ENCODE data around the gene DDX21.
A peak's percentile ranks its signal among the peaks of the same experiment; 100 is the strongest.

The DDX21 gene

DNA sequence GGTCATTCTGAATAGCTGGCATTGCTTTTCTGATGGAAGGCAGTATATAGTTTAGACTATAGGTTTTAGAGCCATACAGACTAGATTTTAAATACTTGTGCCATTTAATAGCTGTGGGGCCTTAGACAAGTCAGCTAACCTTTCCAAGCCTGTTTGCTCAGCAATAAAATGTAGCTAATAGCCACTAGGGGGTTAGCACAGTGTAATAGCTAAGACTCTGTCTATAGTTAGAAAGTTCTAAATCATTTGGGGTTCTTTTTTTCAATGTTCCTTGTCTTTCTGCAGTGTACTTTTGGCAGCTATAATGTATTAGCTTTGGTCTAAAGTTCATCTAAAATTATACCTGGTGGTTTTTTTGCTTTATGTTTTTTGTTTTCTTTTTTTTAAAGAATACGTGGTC, 25.1 kb downstream of the DDX21 start:
- H3K27me3 ChIP-seq (replicated peaks; ENCODE audit: control insufficient read depth, insufficient read depth, low read length), result no peaks in the 10 kb centered on the region
- no peak for DNase-seq (ENCODE audit: extremely low read depth, insufficient read length)
- TF ChIP-seq, protein P1, sequence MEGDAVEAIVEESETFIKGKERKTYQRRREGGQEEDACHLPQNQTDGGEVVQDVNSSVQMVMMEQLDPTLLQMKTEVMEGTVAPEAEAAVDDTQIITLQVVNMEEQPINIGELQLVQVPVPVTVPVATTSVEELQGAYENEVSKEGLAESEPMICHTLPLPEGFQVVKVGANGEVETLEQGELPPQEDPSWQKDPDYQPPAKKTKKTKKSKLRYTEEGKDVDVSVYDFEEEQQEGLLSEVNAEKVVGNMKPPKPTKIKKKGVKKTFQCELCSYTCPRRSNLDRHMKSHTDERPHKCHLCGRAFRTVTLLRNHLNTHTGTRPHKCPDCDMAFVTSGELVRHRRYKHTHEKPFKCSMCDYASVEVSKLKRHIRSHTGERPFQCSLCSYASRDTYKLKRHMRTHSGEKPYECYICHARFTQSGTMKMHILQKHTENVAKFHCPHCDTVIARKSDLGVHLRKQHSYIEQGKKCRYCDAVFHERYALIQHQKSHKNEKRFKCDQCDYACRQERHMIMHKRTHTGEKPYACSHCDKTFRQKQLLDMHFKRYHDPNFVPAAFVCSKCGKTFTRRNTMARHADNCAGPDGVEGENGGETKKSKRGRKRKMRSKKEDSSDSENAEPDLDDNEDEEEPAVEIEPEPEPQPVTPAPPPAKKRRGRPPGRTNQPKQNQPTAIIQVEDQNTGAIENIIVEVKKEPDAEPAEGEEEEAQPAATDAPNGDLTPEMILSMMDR (IDR thresholded peaks at IDR 0.05; ENCODE audit: insufficient read depth, low read length, poor library complexity, severe bottlenecking), result peak; percentile 30
- peaks cover 14% of the 10 kb centered on the region for H3K36me3 ChIP-seq (ENCODE audit: control insufficient read depth, insufficient read depth, low read length)
- H3K4me3 ChIP-seq (replicated peaks; ENCODE audit: low read depth, low read length), result no peak overlapping the region

DNA sequence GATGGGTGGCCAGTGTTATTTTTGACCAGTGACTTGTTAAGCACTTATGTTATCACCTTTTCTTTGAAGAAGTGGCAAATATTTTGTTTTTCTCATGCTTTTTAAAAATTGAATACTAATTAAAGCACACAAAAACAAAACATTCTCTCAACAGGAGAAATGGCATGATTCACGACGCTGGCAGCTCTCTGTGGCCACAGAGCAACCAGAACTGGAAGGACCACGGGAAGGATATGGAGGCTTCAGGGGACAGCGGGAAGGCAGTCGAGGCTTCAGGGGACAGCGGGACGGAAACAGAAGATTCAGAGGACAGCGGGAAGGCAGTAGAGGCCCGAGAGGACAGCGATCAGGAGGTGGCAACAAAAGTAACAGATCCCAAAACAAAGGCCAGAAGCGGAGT, 26.4 kb downstream of the DDX21 start:
- H3K36me3 ChIP-seq (ENCODE audit: control insufficient read depth, insufficient read depth, low read length), result peaks cover 12% of the 10 kb centered on the region
- no peaks in the 10 kb centered on the region for H3K27me3 ChIP-seq (replicated peaks; ENCODE audit: control insufficient read depth, insufficient read depth, low read length)
- TF ChIP-seq, protein P1 (IDR thresholded peaks at IDR 0.05; ENCODE audit: insufficient read depth, low read length, poor library complexity, severe bottlenecking), result no peak
- DNase-seq (ENCODE audit: extremely low read depth, insufficient read length), result no peak
- no peak overlapping the region for H3K4me3 ChIP-seq (replicated peaks; ENCODE audit: low read depth, low read length)

DNA sequence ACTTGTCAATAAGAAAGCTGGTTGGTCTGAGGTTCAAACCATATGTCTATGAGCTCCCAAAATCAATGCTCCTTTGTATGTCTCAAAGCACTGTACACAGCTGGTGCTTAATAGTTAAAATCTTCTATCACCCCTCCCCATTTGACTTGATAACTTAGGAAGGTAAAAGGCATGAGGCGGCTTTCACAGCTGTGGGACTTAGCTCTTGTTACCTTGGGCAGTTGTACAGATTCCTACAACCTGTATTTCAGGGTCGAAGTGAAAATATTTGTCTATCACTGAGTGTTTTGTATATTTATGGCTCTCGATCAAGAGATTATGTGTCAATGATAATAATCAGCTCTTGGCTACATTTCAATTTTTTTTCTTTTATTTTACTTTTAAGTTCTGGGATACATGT, 31.6 kb downstream of the DDX21 start:
- Histone ChIP-seq H3K27me3 (replicated peaks; ENCODE audit: control insufficient read depth, insufficient read depth, low read length) (no peaks in the 10 kb centered on the region), H3K36me3 (ENCODE audit: control insufficient read depth, insufficient read depth, low read length) (no peaks in the 10 kb centered on the region; the same call in 1 of the 2 replicates), H3K4me3 (replicated peaks; ENCODE audit: low read depth, low read length) (no peak overlapping the region)
- TF ChIP-seq, protein P1 (IDR thresholded peaks at IDR 0.05; ENCODE audit: insufficient read depth, low read length, poor library complexity, severe bottlenecking), result no peak
- DNase-seq (ENCODE audit: extremely low read depth, insufficient read length), result no peak

DNA sequence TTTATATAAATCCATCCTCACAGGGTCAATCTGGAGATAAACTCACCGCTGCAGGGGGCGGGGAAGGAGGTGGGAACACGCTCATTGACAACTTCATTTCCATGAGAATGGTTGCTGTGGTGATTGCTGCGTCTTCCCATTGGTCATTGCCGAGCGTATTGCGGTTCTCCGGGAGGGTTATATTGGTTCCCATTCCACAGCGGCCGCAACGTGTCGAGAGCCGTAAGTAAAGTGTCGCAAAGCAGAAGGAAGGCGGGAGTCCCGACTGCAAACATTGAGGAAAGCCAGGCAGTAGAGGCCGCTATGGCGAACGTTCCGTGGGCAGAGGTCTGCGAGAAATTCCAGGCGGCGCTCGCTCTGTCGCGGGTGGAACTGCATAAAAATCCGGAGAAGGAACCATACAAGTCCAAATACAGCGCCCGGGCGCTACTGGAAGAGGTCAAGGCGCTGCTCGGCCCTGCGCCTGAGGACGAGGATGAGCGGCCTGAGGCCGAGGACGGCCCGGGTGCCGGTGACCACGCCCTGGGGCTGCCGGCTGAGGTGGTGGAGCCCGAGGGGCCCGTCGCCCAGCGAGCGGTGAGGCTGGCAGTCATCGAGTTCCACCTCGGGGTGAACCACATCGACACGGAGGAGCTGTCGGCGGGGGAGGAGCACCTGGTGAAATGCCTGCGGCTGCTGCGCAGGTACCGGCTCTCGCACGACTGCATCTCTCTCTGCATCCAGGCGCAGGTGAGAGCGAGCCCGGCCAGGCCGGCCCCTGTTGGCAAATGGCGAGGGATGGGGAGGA, 32.8 kb downstream of the DDX21 start, which contains the start of gene KIFBP:
TSS of gene KIFBP (plus strand) at position 274 of the 787 bp plus-strand sequence. CDS start at position 304, 30 bp downstream.
- peak; percentile 83 for DNase-seq (ENCODE audit: extremely low read depth, insufficient read length)
- Histone ChIP-seq H3K4me3 (replicated peaks; ENCODE audit: low read depth, low read length) (peak within 1 kb of the TSS; percentile 83), H3K36me3 (ENCODE audit: control insufficient read depth, insufficient read depth, low read length) (no peaks in the 10 kb centered on the region; the same call in 1 of the 2 replicates), H3K27me3 (replicated peaks; ENCODE audit: control insufficient read depth, insufficient read depth, low read length) (no peaks in the 10 kb centered on the region)
- TF ChIP-seq, protein P1 (IDR thresholded peaks at IDR 0.05; ENCODE audit: insufficient read depth, low read length, poor library complexity, severe bottlenecking), result peak; percentile 70

DNA sequence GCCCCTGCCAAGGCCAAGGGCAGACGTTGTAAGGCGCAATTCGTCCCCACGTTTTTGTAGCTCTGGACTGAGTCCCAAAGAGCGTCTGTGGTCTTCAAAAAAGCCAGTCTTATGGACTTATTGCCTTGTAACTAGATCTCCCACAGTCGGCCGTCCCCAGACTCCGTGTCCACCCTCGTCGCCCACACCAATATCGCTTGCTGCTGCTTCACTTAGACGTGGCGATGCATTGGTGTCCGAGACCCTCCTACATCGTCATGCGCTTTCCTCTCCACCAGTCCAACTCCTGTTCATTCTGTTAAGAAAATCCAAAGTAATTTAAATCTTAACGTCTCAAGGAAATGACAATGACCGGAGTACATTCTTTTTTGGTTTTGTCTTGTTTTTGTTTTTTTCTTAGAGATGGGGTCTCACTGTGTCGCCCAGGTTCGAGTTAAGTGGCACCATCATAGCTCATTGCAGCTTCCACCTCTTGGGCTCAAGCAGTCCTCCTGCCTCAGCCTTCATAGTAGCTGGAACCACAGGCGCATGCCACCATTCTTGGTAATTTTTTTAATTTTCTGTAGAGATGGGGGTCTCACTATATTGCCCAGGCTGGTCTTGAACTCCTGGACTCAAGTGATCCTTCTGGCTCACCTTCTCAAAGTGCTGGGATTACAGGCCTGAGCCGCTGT, 33.5 kb downstream of the DDX21 start:
- no peak for DNase-seq (ENCODE audit: extremely low read depth, insufficient read length)

More for the DNA sequence above, 33.5 kb downstream of the DDX21 start:
- TF ChIP-seq, protein P1 (IDR thresholded peaks at IDR 0.05; ENCODE audit: insufficient read depth, low read length, poor library complexity, severe bottlenecking), result no peak
- Histone ChIP-seq H3K4me3 (replicated peaks; ENCODE audit: low read depth, low read length) (peak overlapping the region; percentile 83), H3K36me3 (ENCODE audit: control insufficient read depth, insufficient read depth, low read length) (no peaks in the 10 kb centered on the region; the same call in 1 of the 2 replicates), H3K27me3 (replicated peaks; ENCODE audit: control insufficient read depth, insufficient read depth, low read length) (no peaks in the 10 kb centered on the region)

Data from GM06990 (cell line).